Transverse colon (tissue), 3 donors: ENCODE data around the gene DARS1.

ENCODE experiments used
- CTCF ChIP-seq, 5 experiments: fragments of 200-600 bp in 3 of 5; fragments of 450-650 bp in 2 of 5; sonication (generic) in 3 of 5; IDR thresholded peaks; 1 replicate in 2 of 5; 2 replicates in 3 of 5; pipeline ENCODE4 v1.5.1; 2016 to 2017; ENCODE audit warnings: antibody characterized with exemption in 5 of 5, inconsistent platforms in 3 of 5, mild to moderate bottlenecking in 2 of 5, moderate library complexity in 1 of 5
- EP300 ChIP-seq: sonication (generic); formaldehyde crosslinking; IDR thresholded peaks from one replicate; pipeline ENCODE4 v1.6.1; 2017; ENCODE audit warnings: antibody characterized with exemption, low read depth
- POLR2A ChIP-seq: fragments of 450-650 bp; IDR thresholded peaks from one replicate; pipeline ENCODE4 v1.6.1; 2016; ENCODE audit warnings: antibody characterized with exemption, mild to moderate bottlenecking, moderate library complexity

GRCh38 chr2:136032817-136033535 is 47.5 kb upstream of the DARS1 start:
- TF ChIP-seq POLR2A, result no peak
- no peak for TF ChIP-seq CTCF (IDR thresholded peaks at IDR 0.05)
- no peak for TF ChIP-seq EP300
